HG03135 (cell line): Measurements from ENCODE around the gene CD101.

Experiments
- ATAC-seq: cut with Tn5 transposase; IDR thresholded peaks from one replicate; pipeline ENCODE4 v1.9.1; 2021; ENCODE audit warnings: mild to moderate bottlenecking, moderate library complexity; ENCODE audit not compliant: unreplicated experiment

The CD101 gene

DNA sequence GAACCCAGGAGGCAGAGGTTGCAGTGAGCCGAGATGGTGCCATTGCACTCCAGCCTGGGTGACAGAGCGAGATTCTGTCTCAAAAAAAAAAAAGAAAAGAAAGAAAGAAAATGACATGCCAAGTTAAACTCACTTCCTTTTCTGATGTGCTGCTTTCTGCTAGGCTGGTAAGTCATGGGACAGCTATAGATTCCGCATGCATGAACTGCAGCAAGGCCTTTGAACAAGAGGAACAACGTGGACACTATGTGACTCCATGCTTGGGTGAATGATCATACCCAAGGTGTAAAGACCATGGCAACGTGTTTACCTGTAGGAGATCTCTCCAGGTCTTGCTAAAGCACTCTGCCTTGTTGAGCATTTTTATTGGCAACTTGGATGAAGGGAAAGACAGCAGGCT, 48.3 kb downstream of the CD101 start:
- ATAC-seq: no peak

DNA sequence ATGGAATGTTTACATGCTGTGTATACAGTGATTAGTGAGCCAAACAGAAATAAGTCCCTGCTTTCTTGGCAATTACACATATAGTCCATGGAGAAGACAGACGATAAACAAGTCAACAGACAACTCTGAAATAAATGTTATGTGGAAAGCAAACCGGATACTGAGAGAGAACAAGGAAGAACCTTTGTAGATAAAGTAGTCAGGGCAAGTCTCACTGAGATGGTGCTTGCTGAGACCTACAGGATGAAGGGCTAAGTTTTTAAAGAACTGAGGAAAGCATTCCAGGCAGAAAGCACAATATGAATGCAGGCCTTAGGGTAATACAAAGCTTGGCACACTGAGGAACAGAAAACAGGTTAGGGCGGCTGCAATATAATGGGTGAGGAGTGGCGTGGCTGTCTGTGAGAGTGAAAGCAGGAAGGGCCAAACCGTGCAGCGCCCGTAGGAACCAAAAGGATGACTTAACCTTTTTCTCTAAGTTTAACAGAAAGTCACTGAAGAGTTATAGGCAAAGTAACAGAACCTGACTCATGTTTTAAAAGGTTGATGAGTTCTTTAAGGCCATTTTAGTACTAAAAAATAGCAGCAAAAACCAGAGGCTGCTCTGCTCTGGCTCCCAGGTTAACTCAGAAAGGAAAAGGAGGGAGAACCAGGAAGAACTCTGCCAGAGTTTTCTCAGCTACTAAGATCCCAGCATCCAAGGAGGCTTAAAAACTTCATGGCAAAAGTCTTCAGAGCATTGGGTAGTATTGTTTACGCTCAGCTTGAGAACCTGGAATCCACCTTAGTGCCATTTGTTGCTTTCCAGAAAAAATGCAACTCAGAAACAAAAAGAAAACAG, 49.9 kb downstream of the CD101 start:
- peak; percentile 80 for ATAC-seq

- no peak for ATAC-seq
Measured at GRCh38 chr1:117054068-117054467, 52.5 kb downstream of the CD101 start.

DNA sequence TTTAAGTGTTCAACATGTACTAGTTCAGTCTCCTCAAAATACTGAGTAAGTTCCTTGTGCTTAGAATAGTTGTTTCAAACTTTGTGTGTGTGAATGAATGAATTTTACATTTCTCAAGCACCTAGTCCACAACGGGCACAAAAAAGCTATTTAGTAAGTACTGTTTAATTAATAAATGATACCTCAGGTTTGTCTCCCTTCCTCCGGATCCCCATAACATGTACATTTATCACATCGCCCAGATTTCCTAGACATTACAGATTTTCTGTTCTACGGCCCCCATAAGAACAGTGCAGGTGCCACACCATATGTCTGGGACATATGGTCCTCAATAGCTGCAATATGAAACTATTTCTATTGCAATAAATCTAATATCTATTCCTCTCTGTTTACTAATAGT, 57.2 kb downstream of the CD101 start:
- no peak for ATAC-seq

- peak; percentile 39 for ATAC-seq
Measured at GRCh38 chr1:117059334-117059677, 57.7 kb downstream of the CD101 start.

DNA sequence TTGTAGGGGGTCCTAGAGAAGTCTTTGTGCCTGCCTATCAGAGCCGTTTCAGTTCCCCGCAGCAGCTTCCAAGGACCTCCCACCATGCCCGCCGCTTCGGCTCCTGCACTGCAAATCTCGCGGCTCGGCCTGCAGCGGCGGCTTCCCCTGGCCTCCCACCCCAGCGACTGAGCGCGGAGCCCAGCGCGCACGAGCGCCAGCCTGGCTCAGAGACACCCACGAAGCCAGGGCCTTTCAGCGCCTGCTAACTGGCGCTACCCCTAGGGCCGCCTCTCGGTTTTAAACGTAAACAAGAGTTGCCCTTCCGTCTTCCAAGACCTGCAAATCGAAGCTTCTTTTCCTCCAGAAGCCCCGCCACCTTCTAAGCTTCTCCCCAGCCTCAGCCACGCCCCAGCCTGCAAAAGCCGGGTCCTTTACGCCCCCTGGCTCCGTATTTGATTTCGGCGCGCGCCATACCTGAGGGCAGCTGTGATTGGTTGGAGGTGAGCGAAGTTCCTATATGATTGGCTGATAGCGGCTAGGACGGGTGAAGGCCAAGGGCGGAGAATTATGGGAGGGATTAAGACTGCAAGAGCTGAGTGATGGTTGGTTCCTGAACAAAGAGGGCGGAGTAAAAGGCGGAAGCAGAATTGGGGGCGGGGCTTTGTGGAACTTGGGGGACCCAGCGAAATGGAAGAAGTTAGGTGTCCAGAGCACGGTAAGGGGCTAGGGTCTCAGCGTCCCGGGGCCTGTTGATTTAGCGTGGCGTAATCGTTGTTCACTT, 58.3 kb downstream of the CD101 start, which contains the start of gene TTF2:
TSS of gene TTF2 (plus strand) at position 649 of the 763 bp plus-strand sequence. CDS start at position 670, 21 bp downstream.
- peak; percentile 94 for ATAC-seq

- ATAC-seq: peak; percentile 8
Measured at GRCh38 chr1:117060441-117061317, 59.1 kb downstream of the CD101 start.

DNA sequence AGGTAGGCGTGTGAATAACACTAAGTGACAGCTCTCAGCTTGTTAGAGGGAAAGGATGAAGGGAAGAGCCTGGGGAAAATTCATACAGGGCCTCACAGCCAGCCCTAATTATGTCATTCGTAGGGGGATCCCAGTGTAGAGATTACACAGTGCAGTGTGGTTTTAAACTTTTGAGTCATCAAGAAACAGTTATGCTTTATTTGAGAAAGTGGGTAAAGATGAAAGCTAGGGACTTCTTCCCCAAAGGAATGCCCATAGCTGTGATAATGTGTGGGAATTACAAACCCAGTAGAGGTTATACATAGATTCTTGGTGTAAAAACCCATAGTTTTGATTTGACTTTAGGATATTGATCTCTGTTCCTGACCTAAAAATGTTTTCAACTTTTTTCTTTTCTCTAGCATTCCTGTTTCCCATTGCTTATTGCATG, 60.4 kb downstream of the CD101 start:
- ATAC-seq: no peak

DNA sequence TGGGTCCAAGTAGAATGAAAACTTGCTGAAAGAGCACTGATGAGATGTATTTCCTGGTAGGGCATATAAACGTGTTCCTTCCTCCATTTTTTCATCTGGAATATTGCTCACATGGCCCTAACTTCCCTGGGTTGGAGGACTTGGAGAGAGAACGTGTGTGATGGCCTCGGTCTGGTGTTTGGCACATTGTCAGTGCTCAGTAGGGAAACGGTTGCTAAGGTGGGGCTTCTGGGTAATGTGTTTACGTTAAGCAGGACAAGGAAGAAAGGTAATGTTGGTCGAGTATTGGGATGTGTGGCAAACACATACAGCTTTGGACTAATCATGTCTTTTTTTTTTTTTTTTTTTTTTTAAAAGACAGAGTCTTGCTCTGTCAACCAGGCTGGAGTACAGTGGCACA, 64.8 kb downstream of the CD101 start:
- no peak for ATAC-seq

- peak; percentile 67 for ATAC-seq
Measured at GRCh38 chr1:117067533-117068370, 66.2 kb downstream of the CD101 start.

GRCh38 chr1:117068580-117068979, 67.0 kb downstream of the CD101 start:
- no peak for ATAC-seq

GRCh38 chr1:117069220-117069844, 67.8 kb downstream of the CD101 start:
- no peak for ATAC-seq

DNA sequence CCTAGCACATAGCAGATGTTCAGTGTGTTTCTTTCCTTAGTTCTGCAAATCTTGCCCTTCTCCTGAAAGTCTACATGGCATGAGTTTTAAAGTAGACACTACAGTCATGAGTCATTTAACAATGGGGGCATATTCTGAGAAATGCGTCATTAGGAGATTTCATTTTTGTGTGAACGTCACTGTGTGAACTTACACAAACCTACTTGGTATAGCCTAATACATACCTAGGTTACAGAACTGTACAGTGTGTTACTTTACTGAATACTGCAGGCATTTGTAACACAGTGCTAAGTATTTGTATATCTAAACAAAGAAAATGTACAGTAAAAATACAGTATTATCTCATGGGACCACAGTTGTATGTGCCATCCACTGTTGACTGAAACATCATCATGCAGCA, 68.6 kb downstream of the CD101 start:
- no peak for ATAC-seq

- ATAC-seq: no peak
Measured at GRCh38 chr1:117076648-117077047, 75.1 kb downstream of the CD101 start.

DNA sequence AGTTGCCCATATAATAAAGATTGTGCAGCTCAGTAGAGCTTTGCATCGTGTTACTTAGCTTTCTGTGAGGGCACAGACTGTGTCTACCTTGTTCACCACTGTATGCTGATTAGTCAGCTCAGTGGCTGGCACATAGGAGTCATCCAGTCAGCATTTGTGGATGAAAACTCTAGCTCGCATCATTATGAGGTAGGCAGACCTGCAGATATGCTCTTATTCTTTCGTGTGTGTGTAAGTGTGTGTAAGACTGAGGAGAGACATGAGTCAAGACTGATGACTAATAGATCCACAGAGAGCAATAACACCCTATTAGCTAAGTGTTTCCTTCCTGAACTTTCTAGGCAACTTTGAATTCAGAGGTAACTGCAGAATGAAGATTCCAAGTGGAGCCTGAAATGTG, 75.7 kb downstream of the CD101 start:
- ATAC-seq: no peak

DNA sequence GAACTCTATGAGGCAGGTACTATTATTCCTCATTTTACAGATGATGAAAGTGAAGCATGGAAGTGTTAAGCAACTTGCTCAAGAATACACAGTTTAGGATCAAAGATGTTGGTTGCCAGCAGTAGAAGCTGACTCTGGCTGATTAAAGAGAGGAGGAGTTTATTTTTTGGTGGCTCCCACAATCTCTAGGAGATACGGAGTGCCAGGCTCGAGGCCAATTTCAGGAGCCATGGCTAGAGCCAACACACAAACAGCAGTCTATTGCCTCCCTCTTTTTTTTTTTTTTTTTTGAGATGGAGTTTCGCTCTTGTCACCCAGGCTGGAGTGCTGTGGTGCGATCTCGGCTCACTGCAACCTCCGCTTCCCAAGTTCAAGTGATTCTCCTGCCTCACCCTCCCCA, 78.2 kb downstream of the CD101 start:
- ATAC-seq: no peak

DNA sequence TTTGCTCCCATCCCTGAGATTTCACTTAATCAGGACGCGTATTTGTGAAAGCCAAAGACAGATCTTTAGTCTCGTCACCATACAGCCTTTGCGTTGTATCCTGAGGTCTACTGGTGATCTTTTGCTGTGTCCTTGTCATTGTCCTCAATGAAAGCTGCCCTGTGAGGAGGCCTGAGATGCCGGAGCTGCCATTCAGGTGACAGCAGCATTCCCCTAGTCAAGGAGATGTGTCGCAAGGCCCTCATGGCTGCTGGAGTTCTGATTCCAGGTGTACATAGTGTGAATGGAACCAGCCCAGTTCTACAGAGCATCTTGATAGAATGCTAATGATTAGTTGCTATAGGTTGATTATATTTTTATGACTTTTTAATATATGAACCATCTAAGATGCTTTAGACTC, 82.7 kb downstream of the CD101 start:
- ATAC-seq: no peak
